Measurements from ENCODE around the gene OR1F1. TPM values are rescaled to one million over a fixed set of nuclear protein-coding genes. Genes with fewer than 3 reads are reported as not detected.

Gene OR1F1
- total and polyA plus RNA-seq, 2 of the 8 experiments (the other 6 are each of a cell fraction or from before 2014, with no cell fraction given) = 0.52 to 1.2 TPM

DNA sequence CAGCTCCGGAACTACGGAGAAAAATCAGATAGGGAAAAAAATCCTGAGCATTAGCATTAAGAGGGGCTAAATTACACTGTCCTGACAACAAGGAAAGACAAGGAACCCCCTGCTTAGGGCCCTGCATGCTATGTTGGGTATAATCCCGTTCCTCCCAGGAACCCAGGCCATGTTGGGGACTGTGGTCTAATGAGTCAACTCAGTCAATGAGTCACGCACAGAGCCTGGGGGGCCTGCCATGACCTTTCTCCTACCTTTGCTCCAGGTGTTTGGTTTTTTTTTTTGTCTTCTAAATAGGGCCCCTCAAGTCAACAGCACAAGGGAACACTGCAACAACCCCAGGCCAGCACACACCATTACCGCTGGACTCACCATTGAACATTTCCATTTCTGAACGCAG is 55.9 kb downstream of the OR1F1 start:
- Histone ChIP-seq H2BK15ac (ENCODE audit: low read length) (no peak overlapping the region), H3K18ac (ENCODE audit: extremely low read depth, low read length) (no peak overlapping the region), H3K36me3 (ENCODE audit: control insufficient read depth in 2 of 4, insufficient read depth in 4 of 4, low read length in 3 of 4) (no peaks in the 10 kb centered on the region), H2BK5ac (ENCODE audit: low read depth, low read length) (no peak overlapping the region), H3K9me3 (ENCODE audit: insufficient read depth in 2 of 2, low read depth in 1 of 2, low read length in 1 of 2) (peaks cover 29 to 39% of the 10 kb centered on the region in 2 experiments; a peak in 3 of 4 replicates), H3K23ac (ENCODE audit: insufficient read length) (no peak overlapping the region), H3K9ac (replicated peaks in 1 of 4; ENCODE audit: extremely low read depth in 1 of 4, low read depth in 3 of 4, low read length in 3 of 4) (no peak overlapping the region), H3K27me3 (replicated peaks in 1 of 4; ENCODE audit: control insufficient read depth in 3 of 4, extremely low read depth in 1 of 4, insufficient read depth in 3 of 4, low read length in 3 of 4) (no peaks in the 10 kb centered on the region), H4K20me1 (replicated peaks in 1 of 2; ENCODE audit: control insufficient read depth in 1 of 2, insufficient read depth in 2 of 2, low read length in 2 of 2) (no peaks in the 10 kb centered on the region), H3K4me2 (ENCODE audit: insufficient read depth in 1 of 2, low read depth in 2 of 2, low read length in 2 of 2) (no peak overlapping the region), H2BK12ac (ENCODE audit: low read depth, low read length) (no peak overlapping the region), H2BK20ac (ENCODE audit: low read length) (no peak overlapping the region), H2AK5ac (ENCODE audit: low read depth, low read length) (no peak overlapping the region), H3K4me1 (replicated peaks in 1 of 4; ENCODE audit: control insufficient read depth in 3 of 4, insufficient read depth in 4 of 4, low read length in 3 of 4) (no peaks in the 10 kb centered on the region), H3K79me1 (ENCODE audit: low read depth, low read length) (no peaks in the 10 kb centered on the region), H4K91ac (replicated peaks; ENCODE audit: insufficient read length, low read length) (no peak overlapping the region), H3K14ac (ENCODE audit: insufficient read length) (no peak overlapping the region), H3K27ac (ENCODE audit: low read depth, low read length) (no peak overlapping the region), H3K23me2 (ENCODE audit: low read depth, low read length) (no peaks in the 10 kb centered on the region), H3K4ac (replicated peaks; ENCODE audit: insufficient read length, low read depth, low read length) (no peak overlapping the region), H4K8ac (ENCODE audit: extremely low read depth, insufficient read depth, low read length) (no peak overlapping the region), H2AFZ (ENCODE audit: low read length) (no peak overlapping the region), H2BK120ac (replicated peaks; ENCODE audit: low read depth, low read length) (no peak overlapping the region), H3K56ac (replicated peaks; ENCODE audit: insufficient read length, low read depth, low read length) (no peak overlapping the region), H3K79me2 (ENCODE audit: control insufficient read depth in 1 of 2, insufficient read depth in 2 of 2, low read length in 2 of 2) (no peaks in the 10 kb centered on the region), H4K5ac (ENCODE audit: insufficient read length, low read depth, low read length) (no peak overlapping the region), H3K4me3 (ENCODE audit: extremely low read depth in 1 of 4, insufficient read depth in 2 of 4, low read depth in 3 of 4, low read length in 4 of 4) (no peak overlapping the region)
- WGBS, 2 experiments (ENCODE audit: extremely low coverage in 1 of 2, insufficient coverage in 1 of 2, insufficient read length in 1 of 2, insufficient replicate concordance in 2 of 2, low coverage in 1 of 2, low lambda C conversion rate in 2 of 2, missing lambda C conversion rate in 1 of 2) = 75% methylated on average over 6 of the region's 6 CpGs; no CpG with 5 or more reads in 1 of the 2 experiments
- no peak for TF ChIP-seq GTF2F1 (IDR thresholded peaks at IDR 0.05; ENCODE audit: borderline replicate concordance, low read depth, low read length)
- no peak for TF ChIP-seq CBX8 (IDR thresholded peaks at IDR 0.05; ENCODE audit: borderline replicate concordance, low read depth, low read length)
- no peak for TF ChIP-seq KDM5A (IDR thresholded peaks at IDR 0.05; ENCODE audit: low read length)
- no peak for TF ChIP-seq NRF1 (IDR thresholded peaks at IDR 0.05; ENCODE audit: low read depth, low read length)
- TF ChIP-seq POU5F1 (IDR thresholded peaks at IDR 0.05; ENCODE audit: low read depth, low read length) = no peak
- TF ChIP-seq CHD2 (IDR thresholded peaks at IDR 0.05; ENCODE audit: low read length) = no peak
- no peak for TF ChIP-seq EGR1 (IDR thresholded peaks at IDR 0.05; ENCODE audit: borderline replicate concordance, low read depth, low read length)
- TF ChIP-seq BACH1 (IDR thresholded peaks at IDR 0.05; ENCODE audit: low read length) = no peak
- no peak for TF ChIP-seq MAFK (IDR thresholded peaks at IDR 0.05; ENCODE audit: low read depth, low read length)
- TF ChIP-seq SRF (IDR thresholded peaks at IDR 0.05; ENCODE audit: low read depth, low read length) = no peak
- no peak for TF ChIP-seq CBX5 (IDR thresholded peaks at IDR 0.05; ENCODE audit: low read depth, low read length)
- no peak for DNase-seq (ENCODE audit: low read depth in 1 of 2, low spot score in 2 of 2)
- ChIA-PET POLR2A (ENCODE audit: partially characterized antibody) (interaction anchor here (0.6 kb wide), 1 partner anchor 115 kb away, joined by 3 read pairs; no protein-coding TSS in a partner anchor), CTCF (ENCODE audit: partially characterized antibody) (interaction anchor here (1.0 kb wide), 1 partner anchor 21 kb away, joined by 3 read pairs; no protein-coding TSS in a partner anchor)
- no peak for FAIRE-seq
